IMR-90 (cell line): Measurements from ENCODE around the gene KICS2. TPM values are rescaled to one million over a fixed set of nuclear protein-coding genes. Genes with fewer than 3 reads are reported as not detected.

ENCODE experiments used
- ATAC-seq: fragments of 200-7000 bp; cut with Tn5 transposase; 2 replicates; pipeline ENCODE4 v1.9.1; 2020; ENCODE audit warnings: low read depth, mild to moderate bottlenecking, moderate library complexity
- BruUV-seq: library from RNA; stranded (reverse); fragments of 400-500 nt; replicated peaks from 2 replicates; lab custom pipeline; 2021; lab: Mats Ljungman, UMichigan
- CTCF ChIA-PET: fragments of 300-600 bp; formaldehyde crosslinking; extraction: SDS; loops from one replicate; lab custom pipeline; 2021; ENCODE audit warnings: antibody characterized with exemption; lab: Yijun Ruan, JAX
- POLR2A ChIA-PET: fragments of 300-600 bp; sonication (Branson Sonifier 250); formaldehyde crosslinking; loops from one replicate; lab custom pipeline; 2022; ENCODE audit warnings: antibody characterized with exemption; ENCODE audit not compliant: unreplicated experiment; lab: Charles Lee
- DNase-seq: peaks from one replicate; pipeline ENCODE4 v3.0.0; 2013
- H2AFZ ChIP-seq: replicated peaks from 2 replicates; pipeline ENCODE3; 2013; ENCODE audit warnings: low read length, mild to moderate bottlenecking; ENCODE audit not compliant: poor library complexity
- H2AK5ac ChIP-seq: 2 replicates; pipeline ENCODE4 v1.6.1; 2013; ENCODE audit warnings: low read depth, low read length, inconsistent platforms
- H2AK9ac ChIP-seq: replicated peaks from 2 replicates; pipeline ENCODE3; 2013; ENCODE audit warnings: mild to moderate bottlenecking, low read depth, low read length, moderate library complexity; ENCODE audit not compliant: poor library complexity
- H2BK120ac ChIP-seq: 2 replicates; pipeline ENCODE4 v1.6.1; 2013; ENCODE audit warnings: low read depth, low read length, inconsistent platforms
- H2BK15ac ChIP-seq: 3 replicates; pipeline ENCODE4 v1.6.1; 2013; ENCODE audit warnings: low read depth, low read length, inconsistent platforms
- H2BK20ac ChIP-seq: 2 replicates; pipeline ENCODE4 v1.6.1; 2013; ENCODE audit warnings: low read depth, mild to moderate bottlenecking, inconsistent platforms, low read length, moderate library complexity
- H2BK5ac ChIP-seq: 2 replicates; pipeline ENCODE4 v1.6.1; 2013; ENCODE audit warnings: mild to moderate bottlenecking, low read depth, low read length, inconsistent platforms; ENCODE audit not compliant: poor library complexity, severe bottlenecking
- H3K14ac ChIP-seq: replicated peaks from 2 replicates; pipeline ENCODE4 v1.6.1; 2013; ENCODE audit warnings: low read depth, low read length, inconsistent platforms
- H3K18ac ChIP-seq: 2 replicates; pipeline ENCODE4 v1.6.1; 2013; ENCODE audit warnings: low read depth, low read length, control low read depth
- H3K23ac ChIP-seq: 2 replicates; pipeline ENCODE4 v1.6.1; 2013; ENCODE audit warnings: low read depth, low read length, inconsistent platforms
- H3K27ac ChIP-seq: 2 replicates; pipeline ENCODE4 v1.5.1; 2013; ENCODE audit warnings: mild to moderate bottlenecking, control low read depth, low read length; ENCODE audit not compliant: insufficient read depth
- H3K27me3 ChIP-seq: 2 replicates; pipeline ENCODE4 v1.6.1; 2013; ENCODE audit warnings: low read length; ENCODE audit not compliant: control insufficient read depth, insufficient read depth
- H3K36me3 ChIP-seq: 2 replicates; pipeline ENCODE4 v1.6.1; 2013; ENCODE audit warnings: low read length, mixed read lengths; ENCODE audit not compliant: control insufficient read depth, insufficient read depth
- H3K4ac ChIP-seq: 2 replicates; pipeline ENCODE4 v1.6.1; 2013; ENCODE audit warnings: low read depth, low read length, inconsistent platforms
- H3K4me1 ChIP-seq: 2 replicates; pipeline ENCODE4 v1.6.1; 2013; ENCODE audit warnings: low read length, mixed read lengths; ENCODE audit not compliant: control insufficient read depth, insufficient read depth
- H3K4me2 ChIP-seq: 2 replicates; pipeline ENCODE4 v1.6.1; 2013; ENCODE audit warnings: low read depth, mild to moderate bottlenecking, control low read depth, low read length, moderate library complexity
- H3K4me3 ChIP-seq: 2 replicates; pipeline ENCODE4 v1.5.1; 2013; ENCODE audit warnings: low read depth, mild to moderate bottlenecking, control low read depth, low read length, moderate library complexity; ENCODE audit not compliant: insufficient read depth
- H3K56ac ChIP-seq: 2 replicates; pipeline ENCODE4 v1.6.1; 2013; ENCODE audit warnings: low read length, inconsistent platforms; ENCODE audit not compliant: insufficient read depth; ENCODE audit errors: extremely low read depth
- H3K79me1 ChIP-seq, 2 experiments: 2 replicates each; pipeline ENCODE4 v1.6.1; 2013; ENCODE audit warnings: low read length in 2 of 2, inconsistent platforms in 1 of 2, low read depth in 1 of 2
- H3K9ac ChIP-seq: 2 replicates; pipeline ENCODE4 v1.6.1; 2013; ENCODE audit warnings: low read depth, low read length, control low read depth
- H3K9me1 ChIP-seq: 2 replicates; pipeline ENCODE4 v1.6.1; 2013; ENCODE audit warnings: low read length, inconsistent platforms; ENCODE audit not compliant: insufficient read depth
- H3K9me3 ChIP-seq: 2 replicates; pipeline ENCODE4 v1.6.1; 2013; ENCODE audit warnings: low read length; ENCODE audit not compliant: control insufficient read depth, insufficient read depth
- H4K20me1 ChIP-seq: 2 replicates; pipeline ENCODE4 v1.6.1; 2013; ENCODE audit warnings: low read length, inconsistent platforms; ENCODE audit not compliant: insufficient read depth
- H4K5ac ChIP-seq: 2 replicates; pipeline ENCODE4 v1.6.1; 2013; ENCODE audit warnings: mild to moderate bottlenecking, low read depth, low read length, control low read depth
- H4K8ac ChIP-seq, 2 experiments: 2 replicates each; pipeline ENCODE4 v1.6.1; 2013; ENCODE audit warnings: low read depth in 2 of 2, low read length in 2 of 2, control low read depth in 1 of 2, inconsistent platforms in 1 of 2
- H4K91ac ChIP-seq: 2 replicates; pipeline ENCODE4 v1.6.1; 2013; ENCODE audit warnings: low read depth, low read length, inconsistent platforms; ENCODE audit not compliant: insufficient read depth
- CEBPB ChIP-seq: IDR thresholded peaks from 2 replicates; pipeline ENCODE4 v1.6.1; 2012; ENCODE audit warnings: low read depth, low read length, improper control_type of control experiment
- CHD1 ChIP-seq: IDR thresholded peaks from 2 replicates; pipeline ENCODE4 v1.6.1; 2012; ENCODE audit warnings: low read depth, low read length, improper control_type of control experiment
- CTCF ChIP-seq: conservative IDR thresholded peaks from 2 replicates; pipeline ENCODE4 v1.5.1; 2012; ENCODE audit warnings: mild to moderate bottlenecking, low read depth, low read length, improper control_type of control experiment
- ELK1 ChIP-seq: fragments of 150-350 bp; IDR thresholded peaks from 2 replicates; pipeline ENCODE4 v1.6.1; 2016; ENCODE audit warnings: low read depth, mild to moderate bottlenecking, low read length, moderate library complexity, borderline replicate concordance
- MAFK ChIP-seq: IDR thresholded peaks from 2 replicates; pipeline ENCODE4 v1.6.1; 2012; ENCODE audit warnings: low read depth, low read length, improper control_type of control experiment
- MAZ ChIP-seq: IDR thresholded peaks from 2 replicates; pipeline ENCODE4 v1.6.1; 2012; ENCODE audit warnings: low read depth, mild to moderate bottlenecking, low read length, improper control_type of control experiment, moderate library complexity, borderline replicate concordance
- NFE2L2 ChIP-seq: fragments of 150-350 bp; IDR thresholded peaks from 2 replicates; pipeline ENCODE4 v1.6.1; 2016; ENCODE audit warnings: low read depth, mild to moderate bottlenecking, low read length
- POLR2A ChIP-seq: IDR thresholded peaks from 2 replicates; pipeline ENCODE4 v1.6.1; 2012; ENCODE audit warnings: mild to moderate bottlenecking, low read depth, low read length
- RAD21 ChIP-seq: IDR thresholded peaks from 2 replicates; pipeline ENCODE4 v1.6.1; 2012; ENCODE audit warnings: low read length, improper control_type of control experiment
- RCOR1 ChIP-seq: IDR thresholded peaks from 2 replicates; pipeline ENCODE4 v1.6.1; 2012; ENCODE audit warnings: mild to moderate bottlenecking, low read length, improper control_type of control experiment; ENCODE audit not compliant: insufficient replicate concordance
- RFX5 ChIP-seq: IDR thresholded peaks from 2 replicates; pipeline ENCODE4 v1.8.0; 2012; ENCODE audit warnings: low read depth, mild to moderate bottlenecking, low read length, moderate library complexity
- SMC3 ChIP-seq: fragments of 150-350 bp; IDR thresholded peaks from 2 replicates; pipeline ENCODE4 v1.6.1; 2016; ENCODE audit warnings: low read depth, mild to moderate bottlenecking, antibody characterized with exemption, low read length, moderate library complexity
- USF2 ChIP-seq: fragments of 150-350 bp; IDR thresholded peaks from 2 replicates; pipeline ENCODE4 v1.6.1; 2017; ENCODE audit warnings: mild to moderate bottlenecking, antibody characterized with exemption, low read length, low read depth
- dilution Hi-C: fragments of 300-500 bp; cut with HindIII; formaldehyde crosslinking; loops from one replicate; pipeline ENCODE4 v1.14.3; 2018; ENCODE audit warnings: low sequenced_read_pairs; ENCODE audit not compliant: unreplicated experiment
- in situ Hi-C: fragments of 300-500 bp; cut with MboI; formaldehyde crosslinking; loops from 3 replicates; pipeline ENCODE4 v1.14.3; 2019; ENCODE audit warnings: low sequenced_read_pairs, inconsistent platforms, mixed read lengths
- intact Hi-C: fragments of 100-400 bp; cut with micrococcal nuclease; formaldehyde crosslinking; loops from 2 replicates; pipeline ENCODE4 v1.10.0; 2022
- polyA plus RNA-seq, 3 experiments: library from polyadenylated mRNA; depleted of rRNA; stranded (reverse); fragments of >200 nt; gene quantifications; 2 replicates each; pipeline ENCODE4 v1.2.3, GENCODE V29; 2012; ENCODE audit warnings: low replicate concordance in 1 of 3
- total RNA-seq: library from RNA; depleted of rRNA; stranded (reverse); fragments of >200 nt; gene quantifications from 2 replicates; pipeline ENCODE4 v1.2.3, GENCODE V29; 2012

Gene KICS2
- total and polyA plus RNA-seq, 2 of the 4 experiments (the other 2 are of a cell fraction) = 2.4 to 6.1 TPM

GRCh38 chr12:64190140-64190539, 32.0 kb downstream of the KICS2 start:
- intact Hi-C loops = no loop called here
- no peak overlapping the region for H2BK5ac ChIP-seq
- peak overlapping the region; percentile 50 for H2BK20ac ChIP-seq
- H3K79me1 ChIP-seq = peaks cover 0 to 12% of the 10 kb centered on the region in 2 experiments; a peak in 2 of 4 replicates
- no peak overlapping the region for H2BK120ac ChIP-seq
- no TSS peak for BruUV-seq
- H2BK15ac ChIP-seq = peak overlapping the region; percentile 15; the same call in 1 of the 3 replicates
- no peak overlapping the region for H2AK5ac ChIP-seq
- no peaks in the 10 kb centered on the region for H3K27me3 ChIP-seq
- H4K20me1 ChIP-seq = no peaks in the 10 kb centered on the region
- no peak overlapping the region for H2AK9ac ChIP-seq
- H3K27ac ChIP-seq = no peak overlapping the region
- H3K9me1 ChIP-seq = peaks cover 10% of the 10 kb centered on the region
- peaks cover 2% of the 10 kb centered on the region; the same call in 1 of the 2 replicates for H3K36me3 ChIP-seq
- DNase-seq = no peak
- in situ Hi-C loops = no loop called here
- ChIA-PET POLR2A (no interaction called here), CTCF (no interaction called here)
- H3K9me3 ChIP-seq = no peaks in the 10 kb centered on the region
- H4K5ac ChIP-seq = 0 out of 2 replicates have a peak overlapping the region, but pooled peaks have one; percentile 23
- no peak overlapping the region for H3K4me3 ChIP-seq
- peak overlapping the region; percentile 13; the same call in 1 of the 2 replicates for H4K91ac ChIP-seq
- ATAC-seq = no peak
- no peak overlapping the region for H3K18ac ChIP-seq
- no peak overlapping the region for H4K8ac ChIP-seq
- no peak overlapping the region for H3K56ac ChIP-seq
- H3K14ac ChIP-seq = no peak overlapping the region; the same call in 1 of the 2 replicates
- no peak for TF ChIP-seq NFE2L2
- no peak for TF ChIP-seq SMC3
- no peak for TF ChIP-seq ELK1
- TF ChIP-seq MAZ = no peak
- no peak for TF ChIP-seq CEBPB
- TF ChIP-seq CTCF = no peak
- no peak for TF ChIP-seq RAD21
- no peak for TF ChIP-seq CHD1
- no peak for TF ChIP-seq RCOR1
- TF ChIP-seq RFX5 = no peak
- no peak for TF ChIP-seq MAFK
- no peak for TF ChIP-seq POLR2A
- TF ChIP-seq USF2 = no peak
- H3K4me2 ChIP-seq = no peak overlapping the region
- no peak overlapping the region for H2AFZ ChIP-seq
- no peak overlapping the region for H3K23ac ChIP-seq
- no peak overlapping the region for H3K9ac ChIP-seq
- H3K4me1 ChIP-seq = peaks cover 15% of the 10 kb centered on the region
- dilution Hi-C loops = no loop called here
- H3K4ac ChIP-seq = peak overlapping the region; percentile 0; the same call in 1 of the 2 replicates
